ENCODE data around the gene LARP6.

Gene LARP6

GRCh38 chr15:70801109-70801508, 52.8 kb downstream of the LARP6 start:
- Histone ChIP-seq H3K9ac (ENCODE audit: low read length) (no peak overlapping the region), H3K9me3 (ENCODE audit: control insufficient read depth, low read depth, low read length) (no peaks in the 10 kb centered on the region), H3K4me3 (ENCODE audit: low read length) (no peak overlapping the region), H3K27me3 (ENCODE audit: control insufficient read depth, insufficient read depth, low read length) (no peaks in the 10 kb centered on the region), H3K36me3 (ENCODE audit: control insufficient read depth, low read depth, low read length) (no peaks in the 10 kb centered on the region), H3K27ac (ENCODE audit: low read length) (no peak overlapping the region), H3K4me1 (ENCODE audit: control insufficient read depth, low read depth, low read length) (no peaks in the 10 kb centered on the region)

- no peaks in the 10 kb centered on the region for H3K9me3 ChIP-seq (ENCODE audit: control insufficient read depth, low read depth, low read length)
- no peaks in the 10 kb centered on the region for H3K27me3 ChIP-seq (ENCODE audit: control insufficient read depth, insufficient read depth, low read length)
- H3K36me3 ChIP-seq (ENCODE audit: control insufficient read depth, low read depth, low read length), result no peaks in the 10 kb centered on the region
- no peak overlapping the region for H3K27ac ChIP-seq (ENCODE audit: low read length)
- H3K4me3 ChIP-seq (ENCODE audit: low read length), result no peak overlapping the region
- H3K9ac ChIP-seq (ENCODE audit: low read length), result no peak overlapping the region
- H3K4me1 ChIP-seq (ENCODE audit: control insufficient read depth, low read depth, low read length), result no peaks in the 10 kb centered on the region
These were observed 54.1 kb downstream of the LARP6 start for GRCh38 chr15:70799667-70800450.

- no peaks in the 10 kb centered on the region for H3K9me3 ChIP-seq (ENCODE audit: control insufficient read depth, low read depth, low read length)
- H3K27ac ChIP-seq (ENCODE audit: low read length), result no peak overlapping the region
- H3K36me3 ChIP-seq (ENCODE audit: control insufficient read depth, low read depth, low read length), result no peaks in the 10 kb centered on the region
- H3K4me3 ChIP-seq (ENCODE audit: low read length), result no peak overlapping the region
- H3K27me3 ChIP-seq (ENCODE audit: control insufficient read depth, insufficient read depth, low read length), result no peaks in the 10 kb centered on the region
- no peaks in the 10 kb centered on the region for H3K4me1 ChIP-seq (ENCODE audit: control insufficient read depth, low read depth, low read length)
- no peak overlapping the region for H3K9ac ChIP-seq (ENCODE audit: low read length)
These were observed 56.5 kb downstream of the LARP6 start for GRCh38 chr15:70797464-70797863.

GRCh38 chr15:70796516-70797310, 57.2 kb downstream of the LARP6 start:
- H3K27me3 ChIP-seq (ENCODE audit: control insufficient read depth, insufficient read depth, low read length), result no peaks in the 10 kb centered on the region
- H3K9ac ChIP-seq (ENCODE audit: low read length), result no peak overlapping the region
- H3K27ac ChIP-seq (ENCODE audit: low read length), result no peak overlapping the region
- H3K9me3 ChIP-seq (ENCODE audit: control insufficient read depth, low read depth, low read length), result no peaks in the 10 kb centered on the region
- H3K4me3 ChIP-seq (ENCODE audit: low read length), result no peak overlapping the region
- H3K4me1 ChIP-seq (ENCODE audit: control insufficient read depth, low read depth, low read length), result no peaks in the 10 kb centered on the region
- no peaks in the 10 kb centered on the region for H3K36me3 ChIP-seq (ENCODE audit: control insufficient read depth, low read depth, low read length)

GRCh38 chr15:70795311-70795665, 58.7 kb downstream of the LARP6 start:
- H3K9me3 ChIP-seq (ENCODE audit: control insufficient read depth, low read depth, low read length), result no peaks in the 10 kb centered on the region
- H3K36me3 ChIP-seq (ENCODE audit: control insufficient read depth, low read depth, low read length), result no peaks in the 10 kb centered on the region
- H3K4me3 ChIP-seq (ENCODE audit: low read length), result no peak overlapping the region
- H3K4me1 ChIP-seq (ENCODE audit: control insufficient read depth, low read depth, low read length), result no peaks in the 10 kb centered on the region
- H3K27me3 ChIP-seq (ENCODE audit: control insufficient read depth, insufficient read depth, low read length), result no peaks in the 10 kb centered on the region
- no peak overlapping the region for H3K9ac ChIP-seq (ENCODE audit: low read length)
- H3K27ac ChIP-seq (ENCODE audit: low read length), result no peak overlapping the region

GRCh38 chr15:70794596-70795310, 59.2 kb downstream of the LARP6 start:
- Histone ChIP-seq H3K36me3 (ENCODE audit: control insufficient read depth, low read depth, low read length) (no peaks in the 10 kb centered on the region), H3K27me3 (ENCODE audit: control insufficient read depth, insufficient read depth, low read length) (no peaks in the 10 kb centered on the region), H3K9me3 (ENCODE audit: control insufficient read depth, low read depth, low read length) (no peaks in the 10 kb centered on the region), H3K27ac (ENCODE audit: low read length) (no peak overlapping the region), H3K4me3 (ENCODE audit: low read length) (no peak overlapping the region), H3K9ac (ENCODE audit: low read length) (no peak overlapping the region), H3K4me1 (ENCODE audit: control insufficient read depth, low read depth, low read length) (no peaks in the 10 kb centered on the region)

- no peaks in the 10 kb centered on the region for H3K36me3 ChIP-seq (ENCODE audit: control insufficient read depth, low read depth, low read length)
- no peaks in the 10 kb centered on the region for H3K9me3 ChIP-seq (ENCODE audit: control insufficient read depth, low read depth, low read length)
- no peak overlapping the region for H3K9ac ChIP-seq (ENCODE audit: low read length)
- H3K27me3 ChIP-seq (ENCODE audit: control insufficient read depth, insufficient read depth, low read length), result no peaks in the 10 kb centered on the region
- no peak overlapping the region for H3K4me3 ChIP-seq (ENCODE audit: low read length)
- no peaks in the 10 kb centered on the region for H3K4me1 ChIP-seq (ENCODE audit: control insufficient read depth, low read depth, low read length)
- H3K27ac ChIP-seq (ENCODE audit: low read length), result no peak overlapping the region
These were observed 60.3 kb downstream of the LARP6 start for GRCh38 chr15:70793694-70794093.

- H3K27me3 ChIP-seq (ENCODE audit: control insufficient read depth, insufficient read depth, low read length), result no peaks in the 10 kb centered on the region
- H3K9ac ChIP-seq (ENCODE audit: low read length), result no peak overlapping the region
- H3K9me3 ChIP-seq (ENCODE audit: control insufficient read depth, low read depth, low read length), result no peaks in the 10 kb centered on the region
- no peak overlapping the region for H3K4me3 ChIP-seq (ENCODE audit: low read length)
- no peaks in the 10 kb centered on the region for H3K36me3 ChIP-seq (ENCODE audit: control insufficient read depth, low read depth, low read length)
- H3K27ac ChIP-seq (ENCODE audit: low read length), result no peak overlapping the region
- H3K4me1 ChIP-seq (ENCODE audit: control insufficient read depth, low read depth, low read length), result no peaks in the 10 kb centered on the region
These were observed 61.8 kb downstream of the LARP6 start for GRCh38 chr15:70792171-70792573.

GRCh38 chr15:70791259-70791658, 62.7 kb downstream of the LARP6 start:
- Histone ChIP-seq H3K36me3 (ENCODE audit: control insufficient read depth, low read depth, low read length) (no peaks in the 10 kb centered on the region), H3K9me3 (ENCODE audit: control insufficient read depth, low read depth, low read length) (no peaks in the 10 kb centered on the region), H3K4me3 (ENCODE audit: low read length) (no peak overlapping the region), H3K4me1 (ENCODE audit: control insufficient read depth, low read depth, low read length) (no peaks in the 10 kb centered on the region), H3K27me3 (ENCODE audit: control insufficient read depth, insufficient read depth, low read length) (no peaks in the 10 kb centered on the region), H3K9ac (ENCODE audit: low read length) (no peak overlapping the region), H3K27ac (ENCODE audit: low read length) (no peak overlapping the region)

GRCh38 chr15:70789213-70789612, 64.7 kb downstream of the LARP6 start:
- Histone ChIP-seq H3K27me3 (ENCODE audit: control insufficient read depth, insufficient read depth, low read length) (no peaks in the 10 kb centered on the region), H3K36me3 (ENCODE audit: control insufficient read depth, low read depth, low read length) (no peaks in the 10 kb centered on the region), H3K27ac (ENCODE audit: low read length) (no peak overlapping the region), H3K9ac (ENCODE audit: low read length) (no peak overlapping the region), H3K4me3 (ENCODE audit: low read length) (no peak overlapping the region), H3K4me1 (ENCODE audit: control insufficient read depth, low read depth, low read length) (no peaks in the 10 kb centered on the region), H3K9me3 (ENCODE audit: control insufficient read depth, low read depth, low read length) (no peaks in the 10 kb centered on the region)

- Histone ChIP-seq H3K27me3 (ENCODE audit: control insufficient read depth, insufficient read depth, low read length) (no peaks in the 10 kb centered on the region), H3K9me3 (ENCODE audit: control insufficient read depth, low read depth, low read length) (no peaks in the 10 kb centered on the region), H3K27ac (ENCODE audit: low read length) (no peak overlapping the region), H3K36me3 (ENCODE audit: control insufficient read depth, low read depth, low read length) (no peaks in the 10 kb centered on the region), H3K4me1 (ENCODE audit: control insufficient read depth, low read depth, low read length) (no peaks in the 10 kb centered on the region), H3K4me3 (ENCODE audit: low read length) (no peak overlapping the region), H3K9ac (ENCODE audit: low read length) (no peak overlapping the region)
These were observed 65.6 kb downstream of the LARP6 start for GRCh38 chr15:70788114-70789049.

Measured in iPS-18a (cell line).